PC-9 (cell line): ENCODE measurements around the gene MRFAP1L1. TPM values are rescaled to one million over a fixed set of nuclear protein-coding genes. Genes with fewer than 3 reads are reported as not detected.

ENCODE experiments used
- BruUV-seq: library from RNA; stranded (reverse); fragments of 400-500 nt; replicated peaks from 2 replicates; lab custom pipeline; 2021; lab: Mats Ljungman, UMichigan
- CTCF ChIA-PET: fragments of 300-600 bp; sonication (Branson Sonifier 250); formaldehyde crosslinking; loops from one replicate; lab custom pipeline; 2022; ENCODE audit warnings: antibody characterized with exemption; lab: Charles Lee
- POLR2A ChIA-PET: fragments of 300-600 bp; sonication (Branson Sonifier 250); formaldehyde crosslinking; loops from one replicate; lab custom pipeline; 2022; ENCODE audit warnings: antibody characterized with exemption; ENCODE audit not compliant: unreplicated experiment; lab: Charles Lee
- DNase-seq, 2 experiments: peaks; one replicate each; pipeline versions ENCODE4 v3.0.0 to v3.0.0-alpha.2; 2015 to 2022; ENCODE audit warnings: mixed read lengths in 1 of 2
- H2AFZ ChIP-seq: fragments of 200-600 bp; sonication (generic); 2 replicates; pipeline ENCODE4 v1.8.1; 2017; ENCODE audit warnings: antibody characterized with exemption
- H3F3A ChIP-seq: fragments of 200-600 bp; sonication (generic); 2 replicates; pipeline ENCODE4 v1.8.1; 2017; ENCODE audit warnings: antibody characterized with exemption, mild to moderate bottlenecking, low read depth; ENCODE audit not compliant: insufficient read depth
- H3K27ac ChIP-seq: fragments of 200-600 bp; sonication (generic); 2 replicates; pipeline ENCODE4 v1.6.1; 2016; ENCODE audit warnings: mixed run types
- H3K27me3 ChIP-seq: fragments of 200-600 bp; sonication (generic); 2 replicates; pipeline ENCODE4 v1.6.1; 2016; ENCODE audit warnings: low read depth, mixed run types; ENCODE audit not compliant: insufficient read depth
- H3K36me3 ChIP-seq: fragments of 200-600 bp; sonication (generic); 2 replicates; pipeline ENCODE4 v1.6.1; 2016; ENCODE audit warnings: low read depth, mixed run types
- H3K4me1 ChIP-seq: fragments of 200-600 bp; sonication (generic); replicated peaks from 2 replicates; pipeline ENCODE4 v1.6.1; 2016; ENCODE audit warnings: mixed run types; ENCODE audit not compliant: insufficient read depth
- H3K4me2 ChIP-seq: fragments of 200-600 bp; sonication (generic); 2 replicates; pipeline ENCODE4 v1.6.1; 2017; ENCODE audit warnings: mixed run types
- H3K4me3 ChIP-seq: fragments of 200-600 bp; sonication (generic); 2 replicates; pipeline ENCODE4 v1.6.1; 2016; ENCODE audit warnings: mixed run types
- H3K79me2 ChIP-seq: fragments of 200-600 bp; sonication (generic); 2 replicates; pipeline ENCODE4 v1.6.1; 2017; ENCODE audit warnings: low read depth, mixed run types
- H3K9me2 ChIP-seq: fragments of 200-600 bp; sonication (generic); 2 replicates; pipeline ENCODE4 v1.8.1; 2017; ENCODE audit warnings: mild to moderate bottlenecking; ENCODE audit not compliant: insufficient read depth
- H3K9me3 ChIP-seq: fragments of 200-600 bp; sonication (generic); 2 replicates; pipeline ENCODE4 v1.8.1; 2016; ENCODE audit warnings: low read depth; ENCODE audit not compliant: insufficient read depth
- H4K20me1 ChIP-seq: fragments of 200-600 bp; sonication (generic); 2 replicates; pipeline ENCODE4 v1.8.1; 2017; ENCODE audit not compliant: insufficient read depth
- CTCF ChIP-seq: fragments of 200-600 bp; sonication (generic); conservative IDR thresholded peaks from 2 replicates; pipeline ENCODE4 v1.6.1; 2017; ENCODE audit warnings: mixed run types, antibody characterized with exemption, mild to moderate bottlenecking, moderate library complexity
- EZH2 ChIP-seq: fragments of 200-600 bp; sonication (generic); IDR thresholded peaks from 2 replicates; pipeline ENCODE4 v1.8.0; 2017; ENCODE audit warnings: antibody characterized with exemption, low read depth
- intact Hi-C: fragments of 100-400 bp; cut with micrococcal nuclease; formaldehyde crosslinking; loops from one replicate; pipeline ENCODE4 v1.10.0; 2022; ENCODE audit not compliant: unreplicated experiment
- total RNA-seq: library from RNA; stranded (reverse); gene quantifications from 2 replicates; pipeline ENCODE4 v1.2.3, GENCODE V29; 2021

Gene MRFAP1L1
- total RNA-seq, 1 experiment from 2014 or later = 51.4 TPM

- Histone ChIP-seq H3K27ac (peak overlapping the region; percentile 100), H3K4me2 (peak overlapping the region; percentile 99), H3K9me3 (no peaks in the 10 kb centered on the region), H4K20me1 (peaks cover 29% of the 10 kb centered on the region), H3F3A (peaks cover 78% of the 10 kb centered on the region), H3K4me3 (peak overlapping the region; percentile 86), H3K4me1 (peaks cover 53% of the 10 kb centered on the region), H3K36me3 (peaks cover 21% of the 10 kb centered on the region), H2AFZ (no peak overlapping the region), H3K9me2 (no peaks in the 10 kb centered on the region), H3K27me3 (no peaks in the 10 kb centered on the region), H3K79me2 (peaks cover 48% of the 10 kb centered on the region)
- intact Hi-C loops = no loop called here
- ChIA-PET POLR2A (interaction anchor here (0.6 to 0.8 kb wide), 5 partner anchors 15 to 248 kb away, joined by 3 to 7 read pairs (median 3); partner anchors contain the start of gene MRFAP1L1), CTCF (interaction anchor here (0.9 to 1.3 kb wide), 2 partner anchors 20 to 1110 kb away, joined by 3 to 7 read pairs; no protein-coding TSS in a partner anchor)
- DNase-seq = peak in 1 of 2 experiments; percentile 44
- TF ChIP-seq EZH2 = no peak
- no peak for TF ChIP-seq CTCF
- no TSS peak for BruUV-seq
These were observed 15.3 kb downstream of the MRFAP1L1 start for GRCh38 chr4:6694177-6694901.

DNA sequence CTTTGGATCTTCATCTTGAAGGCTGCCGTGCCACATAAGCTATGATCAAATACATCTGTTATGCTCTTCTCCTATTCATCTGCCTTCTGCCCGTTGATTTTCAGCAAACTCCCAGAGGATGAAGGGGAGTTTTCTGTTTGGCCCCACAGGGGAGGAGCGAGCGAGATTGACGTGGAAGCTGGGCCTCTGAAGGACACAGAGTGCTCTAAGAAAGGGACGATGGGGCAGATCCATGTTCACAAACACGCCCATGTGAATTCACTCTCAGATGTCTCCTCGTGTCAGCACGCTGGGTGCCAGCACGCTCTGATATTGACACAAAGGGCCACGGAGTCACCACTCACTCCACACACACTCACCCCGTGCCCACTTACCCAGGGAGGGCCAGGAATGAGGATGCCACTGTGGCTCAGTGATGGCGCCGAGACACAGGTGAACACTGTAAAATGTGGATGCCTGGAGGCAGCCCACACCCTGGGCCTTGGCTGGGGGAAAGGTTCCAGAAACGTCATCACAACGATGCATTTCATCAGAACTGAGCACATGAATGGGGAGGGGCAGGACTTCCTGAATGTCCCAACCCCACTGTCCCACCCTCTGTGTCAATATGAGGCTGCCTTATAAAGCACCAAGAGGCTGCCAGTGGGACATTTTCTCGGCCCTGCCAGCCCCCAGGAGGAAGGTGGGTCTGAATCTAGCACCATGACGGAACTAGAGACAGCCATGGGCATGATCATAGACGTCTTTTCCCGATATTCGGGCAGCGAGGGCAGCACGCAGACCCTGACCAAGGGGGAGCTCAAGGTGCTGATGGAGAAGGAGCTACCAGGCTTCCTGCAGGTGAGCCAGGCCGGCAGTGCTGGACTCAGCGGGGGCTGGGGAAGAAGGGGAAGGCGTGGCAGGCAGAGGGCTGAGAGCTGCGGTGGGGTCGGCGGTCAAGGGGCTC is 16.2 kb downstream of the MRFAP1L1 start, which contains the start of gene S100P:
TSS of gene S100P (plus strand) at position 648 of the 946 bp plus-strand sequence. CDS start at position 703, 55 bp downstream.
- H3K27ac ChIP-seq = peak within 1 kb of the TSS; percentile 100
- peaks cover 74% of the 10 kb centered on the region for H3F3A ChIP-seq
- DNase-seq = peak; percentile 81 to 91
- POLR2A ChIA-PET = interaction anchor here (0.6 to 1.1 kb wide), 9 partner anchors 16 to 495 kb away, joined by 3 to 28 read pairs (median 3); partner anchors contain the start of gene MRFAP1L1
- TF ChIP-seq CTCF = no peak
- TF ChIP-seq EZH2 = no peak
- H3K79me2 ChIP-seq = peaks cover 48% of the 10 kb centered on the region
- H3K27me3 ChIP-seq = no peaks in the 10 kb centered on the region
- peaks cover 29% of the 10 kb centered on the region for H4K20me1 ChIP-seq
- H3K4me2 ChIP-seq = peak within 1 kb of the TSS; percentile 99
- H3K9me3 ChIP-seq = no peaks in the 10 kb centered on the region
- intact Hi-C loops = no loop called here
- H3K4me1 ChIP-seq = peaks cover 58% of the 10 kb centered on the region
- H3K36me3 ChIP-seq = peaks cover 21% of the 10 kb centered on the region
- CTCF ChIA-PET = interaction anchor here (1.3 kb wide), 1 partner anchor 19 kb away, joined by 3 read pairs; no protein-coding TSS in a partner anchor
- H3K4me3 ChIP-seq = peak within 1 kb of the TSS; percentile 86
- BruUV-seq = TSS peak; percentile 86
- no peaks in the 10 kb centered on the region for H3K9me2 ChIP-seq
- no peak within 1 kb of the TSS for H2AFZ ChIP-seq

DNA sequence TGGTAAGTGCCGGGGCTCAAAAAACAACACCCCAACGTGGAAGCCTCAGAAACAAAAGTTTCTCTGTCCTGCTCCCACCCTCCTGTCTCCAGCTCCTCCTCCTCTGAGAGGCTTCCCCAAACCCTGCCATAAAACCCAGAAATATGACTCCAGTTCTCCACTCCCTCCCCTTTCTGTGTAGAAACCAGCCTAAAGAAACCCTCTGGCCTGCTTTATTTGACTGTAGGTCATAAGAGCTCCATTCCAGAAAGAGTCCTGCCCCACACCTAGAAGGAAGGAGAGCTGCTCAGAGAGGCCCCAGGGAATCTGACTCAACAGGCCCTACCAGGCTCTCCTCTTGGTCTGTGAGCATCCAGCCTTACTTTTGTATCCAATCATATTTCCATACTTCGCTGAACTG is 16.9 kb downstream of the MRFAP1L1 start:
- POLR2A ChIA-PET = interaction anchor here (0.6 to 1.1 kb wide), 5 partner anchors 19 to 495 kb away, joined by 3 to 28 read pairs (median 3); a partner anchor contains a TSS

More for the DNA sequence above, 16.9 kb downstream of the MRFAP1L1 start:
- Histone ChIP-seq H2AFZ (no peak overlapping the region), H3K9me2 (no peaks in the 10 kb centered on the region), H3K4me1 (peaks cover 65% of the 10 kb centered on the region), H3K4me2 (peak overlapping the region; percentile 99), H3K79me2 (peaks cover 48% of the 10 kb centered on the region), H3K9me3 (no peaks in the 10 kb centered on the region), H3K27me3 (no peaks in the 10 kb centered on the region), H4K20me1 (peaks cover 29% of the 10 kb centered on the region), H3F3A (peaks cover 74% of the 10 kb centered on the region), H3K4me3 (peak overlapping the region; percentile 86), H3K36me3 (peaks cover 21% of the 10 kb centered on the region), H3K27ac (peak overlapping the region; percentile 100)
- TF ChIP-seq CTCF = no peak
- no TSS peak for BruUV-seq
- CTCF ChIA-PET = no interaction called here
- intact Hi-C loops = no loop called here
- DNase-seq = peak; percentile 70 to 94
